Stimulated activated naive CD8-positive, alpha-beta T cell treated with anti-CD3 and anti-CD28 coated beads, Interleukin-15, amount 100 ng/mL, for 72 hours (primary cell): ENCODE measurements around the gene RHOBTB1.

ENCODE experiments used
- ATAC-seq: fragments of 150-1000 bp; cut with Tn5 transposase; 2 replicates; pipeline ENCODE4 v1.10.0; 2021; ENCODE audit warnings: mild to moderate bottlenecking, moderate library complexity
- DNase-seq, 2 donors: peaks; one replicate each; pipeline ENCODE4 v3.0.0; 2021 to 2022
- H3K27ac Mint-ChIP-seq, 2 donors: one replicate each; pipeline ENCODE4 v1.8.0; 2022; ENCODE audit warnings: mild to moderate bottlenecking in 2 of 2, mixed read lengths in 2 of 2, moderate library complexity in 2 of 2
- H3K27me3 Mint-ChIP-seq: one replicate; pipeline ENCODE4 v1.8.0; 2022; ENCODE audit warnings: mixed read lengths
- H3K4me1 Mint-ChIP-seq: one replicate; pipeline ENCODE4 v1.8.0; 2022; ENCODE audit warnings: mild to moderate bottlenecking, mixed read lengths
- H3K4me3 Mint-ChIP-seq, 2 donors: one replicate each; pipeline ENCODE4 v1.8.0; 2022; ENCODE audit warnings: mild to moderate bottlenecking in 2 of 2, mixed read lengths in 2 of 2, moderate library complexity in 1 of 2
- H3K9me3 Mint-ChIP-seq, 2 donors: one replicate each; pipeline ENCODE4 v1.8.0; 2022; ENCODE audit warnings: mixed read lengths in 2 of 2

Gene RHOBTB1, protein sequence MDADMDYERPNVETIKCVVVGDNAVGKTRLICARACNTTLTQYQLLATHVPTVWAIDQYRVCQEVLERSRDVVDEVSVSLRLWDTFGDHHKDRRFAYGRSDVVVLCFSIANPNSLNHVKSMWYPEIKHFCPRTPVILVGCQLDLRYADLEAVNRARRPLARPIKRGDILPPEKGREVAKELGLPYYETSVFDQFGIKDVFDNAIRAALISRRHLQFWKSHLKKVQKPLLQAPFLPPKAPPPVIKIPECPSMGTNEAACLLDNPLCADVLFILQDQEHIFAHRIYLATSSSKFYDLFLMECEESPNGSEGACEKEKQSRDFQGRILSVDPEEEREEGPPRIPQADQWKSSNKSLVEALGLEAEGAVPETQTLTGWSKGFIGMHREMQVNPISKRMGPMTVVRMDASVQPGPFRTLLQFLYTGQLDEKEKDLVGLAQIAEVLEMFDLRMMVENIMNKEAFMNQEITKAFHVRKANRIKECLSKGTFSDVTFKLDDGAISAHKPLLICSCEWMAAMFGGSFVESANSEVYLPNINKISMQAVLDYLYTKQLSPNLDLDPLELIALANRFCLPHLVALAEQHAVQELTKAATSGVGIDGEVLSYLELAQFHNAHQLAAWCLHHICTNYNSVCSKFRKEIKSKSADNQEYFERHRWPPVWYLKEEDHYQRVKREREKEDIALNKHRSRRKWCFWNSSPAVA

GRCh38 chr10:60944058-60944909, at the start of gene RHOBTB1:
Gene RHOBTB1, minus strand, starts transcription at chr10:60944185. Its CDS starts 32,643 bp downstream, at chr10:60911542.
- DNase-seq (peak; percentile 15 to 19), ATAC-seq (peak; percentile 65)
- no peaks in the 10 kb centered on the region for H3K9me3 Mint-ChIP-seq
- peak within 1 kb of the TSS; percentile 72 to 85 for H3K4me3 Mint-ChIP-seq
- peaks cover 89% of the 10 kb centered on the region for H3K27me3 Mint-ChIP-seq
- peaks cover 19% of the 10 kb centered on the region for H3K4me1 Mint-ChIP-seq
- H3K27ac Mint-ChIP-seq, result no peak within 1 kb of the TSS

DNA sequence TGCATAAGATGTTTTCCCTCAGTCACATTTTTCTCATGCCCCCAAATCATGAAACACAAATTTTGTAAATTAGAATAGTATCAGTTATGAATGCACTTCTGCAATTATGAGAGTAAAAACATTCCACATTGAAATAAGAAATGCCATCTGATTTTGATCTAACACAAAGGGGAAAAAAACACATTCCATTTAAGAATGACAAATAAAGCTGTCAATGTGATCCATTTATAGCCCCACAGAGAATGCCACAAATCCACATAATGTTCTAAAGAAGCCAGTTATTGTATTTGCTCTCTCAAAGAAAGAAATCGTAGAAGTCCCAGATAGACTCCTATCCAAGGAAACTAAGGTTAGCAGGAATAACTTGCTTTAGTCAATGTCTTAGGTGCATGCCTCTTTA, 48.7 kb upstream of the RHOBTB1 start:
- Mint-ChIP-seq H3K27ac (no peak overlapping the region), H3K9me3 (no peaks in the 10 kb centered on the region), H3K4me1 (no peaks in the 10 kb centered on the region), H3K4me3 (no peak overlapping the region), H3K27me3 (peaks cover 8% of the 10 kb centered on the region)
- no peak for DNase-seq
- ATAC-seq, result no peak

DNA sequence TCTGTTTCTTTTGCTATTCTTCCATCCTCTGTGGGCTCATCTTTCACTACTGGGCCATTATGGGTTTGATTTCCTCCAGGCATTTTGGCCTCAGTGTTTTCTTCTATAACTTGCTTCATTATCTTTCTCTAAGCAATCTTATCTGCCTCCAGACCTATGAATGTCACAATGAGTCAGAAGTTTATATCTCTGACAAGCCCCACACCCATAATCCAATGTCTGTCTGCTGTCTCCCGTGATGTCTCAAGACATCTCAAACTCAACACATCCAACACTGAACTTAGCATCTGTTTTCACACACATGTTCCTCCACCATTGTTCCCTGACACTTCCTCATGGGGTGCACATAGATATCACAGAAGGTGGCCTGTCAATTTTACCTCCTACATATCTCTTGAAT, 46.7 kb upstream of the RHOBTB1 start:
- Mint-ChIP-seq H3K9me3 (no peaks in the 10 kb centered on the region), H3K4me3 (no peak overlapping the region), H3K27me3 (peaks cover 16% of the 10 kb centered on the region), H3K4me1 (no peaks in the 10 kb centered on the region), H3K27ac (no peak overlapping the region)
- ATAC-seq, result no peak
- no peak for DNase-seq

- Mint-ChIP-seq H3K4me3 (no peak overlapping the region), H3K9me3 (no peaks in the 10 kb centered on the region), H3K27me3 (peaks cover 16% of the 10 kb centered on the region), H3K27ac (no peak overlapping the region), H3K4me1 (no peaks in the 10 kb centered on the region)
- ATAC-seq (peak; percentile 37), DNase-seq (no peak)
These were observed 45.5 kb upstream of the RHOBTB1 start for GRCh38 chr10:60989400-60989876.

GRCh38 chr10:60986791-60987190, 42.8 kb upstream of the RHOBTB1 start:
- Mint-ChIP-seq H3K27ac (no peak overlapping the region), H3K4me3 (no peak overlapping the region), H3K9me3 (no peaks in the 10 kb centered on the region), H3K4me1 (no peaks in the 10 kb centered on the region), H3K27me3 (peaks cover 16% of the 10 kb centered on the region)
- no peak for ATAC-seq
- DNase-seq, result no peak

DNA sequence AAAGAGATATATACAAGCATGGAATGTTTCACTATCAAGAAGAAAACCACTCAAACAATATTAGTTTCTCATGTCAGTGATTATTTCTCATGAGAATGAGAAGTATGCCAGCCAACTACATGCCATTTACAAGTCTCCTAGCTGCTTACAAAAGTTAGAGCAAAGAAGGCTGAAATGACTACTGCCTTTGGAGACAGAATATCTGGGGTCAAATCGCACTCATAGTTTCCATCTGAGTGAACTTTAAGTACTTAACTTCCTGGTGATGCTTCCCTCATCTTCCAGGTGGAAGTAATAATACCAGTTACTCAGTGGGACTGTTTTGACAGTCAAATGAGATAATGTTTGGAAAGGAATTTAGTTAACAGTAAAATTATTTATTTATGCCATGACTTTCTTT, 42.0 kb upstream of the RHOBTB1 start:
- ATAC-seq, result no peak
- H3K27ac Mint-ChIP-seq, result no peak overlapping the region

DNA sequence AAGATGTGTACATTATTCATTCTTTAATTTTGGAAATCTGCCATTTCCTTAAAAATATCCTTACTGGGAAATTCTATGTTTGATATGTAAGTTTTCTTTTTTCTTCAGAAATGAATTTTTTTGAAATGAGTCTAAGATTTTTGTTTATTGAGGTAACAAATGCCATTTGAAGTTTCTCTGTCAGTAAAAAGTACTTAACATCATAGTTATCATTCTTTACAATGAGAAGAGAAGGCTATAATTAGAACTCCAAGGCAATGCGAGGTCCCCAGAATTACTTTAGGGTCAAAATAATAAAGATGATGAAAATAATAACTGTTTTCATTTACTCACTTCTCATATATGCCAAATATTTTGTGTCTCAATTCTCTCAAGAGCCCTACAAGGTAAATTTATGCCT, 37.0 kb upstream of the RHOBTB1 start:
- DNase-seq (no peak), ATAC-seq (no peak)
- Mint-ChIP-seq H3K27me3 (peaks cover under 1% of the 10 kb centered on the region), H3K4me1 (no peaks in the 10 kb centered on the region), H3K4me3 (no peak overlapping the region), H3K27ac (no peak overlapping the region), H3K9me3 (no peaks in the 10 kb centered on the region)

More for the DNA sequence above, 42.0 kb upstream of the RHOBTB1 start:
- H3K4me3 Mint-ChIP-seq, result no peak overlapping the region
- DNase-seq, result no peak
- no peaks in the 10 kb centered on the region for H3K9me3 Mint-ChIP-seq
- peaks cover 14% of the 10 kb centered on the region for H3K27me3 Mint-ChIP-seq
- no peaks in the 10 kb centered on the region for H3K4me1 Mint-ChIP-seq

DNA sequence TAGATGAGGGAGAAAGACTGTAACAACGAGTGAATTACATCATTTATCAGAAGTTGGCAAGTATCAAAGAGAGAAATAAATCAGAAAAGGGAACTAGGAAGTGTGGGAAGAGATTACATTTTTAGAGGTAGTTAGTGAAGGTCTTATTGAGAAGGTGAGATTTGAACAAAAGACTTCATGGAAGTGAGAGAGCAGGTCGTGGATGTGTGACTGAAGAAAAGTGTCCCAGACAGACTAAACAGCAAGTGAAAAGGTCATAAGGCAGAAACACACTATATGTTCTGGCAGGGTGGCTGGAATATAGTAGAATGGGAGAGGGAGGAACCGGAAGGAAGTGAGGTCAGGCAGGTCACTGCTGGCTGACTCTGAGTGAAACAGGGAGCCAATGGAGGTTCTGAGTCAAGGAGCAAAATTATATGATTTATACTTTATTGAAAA, 35.7 kb upstream of the RHOBTB1 start:
- H3K9me3 Mint-ChIP-seq, result no peaks in the 10 kb centered on the region
- ATAC-seq, result no peak
- no peak overlapping the region for H3K4me3 Mint-ChIP-seq

DNA sequence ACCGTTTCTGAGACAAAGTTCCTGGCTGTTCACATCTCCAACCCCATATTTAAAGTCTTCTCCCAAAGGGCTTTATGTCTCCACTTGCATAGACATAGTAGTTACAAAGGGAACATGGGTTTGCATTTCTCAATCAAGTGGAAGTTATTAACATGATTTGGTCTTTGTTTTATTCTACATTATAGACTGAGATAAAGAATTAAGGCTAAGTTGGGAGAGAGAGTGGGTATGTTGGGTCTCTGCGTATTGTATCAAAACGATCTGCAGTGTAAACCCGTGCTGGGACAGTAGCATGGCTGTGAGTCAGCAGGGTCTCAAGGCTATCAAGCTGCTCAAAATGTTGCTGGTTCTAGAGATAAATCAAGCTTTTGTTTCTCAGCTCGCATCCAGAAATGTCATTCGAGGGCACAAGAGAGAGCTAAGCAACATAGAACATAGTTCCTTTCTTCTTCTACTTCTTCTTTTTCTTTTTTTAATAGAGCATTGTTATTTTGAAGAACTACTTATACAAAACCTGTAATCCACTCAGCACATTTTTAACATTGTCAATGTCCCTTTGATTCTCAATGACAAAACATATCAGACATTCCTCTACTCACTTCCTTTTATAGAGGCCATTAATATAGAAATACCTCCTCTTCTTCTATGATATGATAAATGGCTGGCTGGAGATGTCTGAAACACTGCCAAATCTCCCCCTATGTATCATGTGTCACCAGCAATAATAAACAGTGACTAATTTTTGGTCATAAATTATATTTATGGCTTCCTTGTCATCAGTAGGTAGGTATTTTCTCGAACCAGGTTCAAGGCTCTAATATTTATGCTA, 34.5 kb upstream of the RHOBTB1 start:
- Mint-ChIP-seq H3K4me3 (no peak overlapping the region), H3K27me3 (peaks cover 8% of the 10 kb centered on the region), H3K27ac (no peak overlapping the region), H3K9me3 (no peaks in the 10 kb centered on the region), H3K4me1 (peaks cover 16% of the 10 kb centered on the region)
- ATAC-seq (no peak), DNase-seq (no peak)

More for the DNA sequence above, 35.7 kb upstream of the RHOBTB1 start:
- H3K4me1 Mint-ChIP-seq, result peaks cover 12% of the 10 kb centered on the region
- H3K27me3 Mint-ChIP-seq, result peaks cover 8% of the 10 kb centered on the region
- H3K27ac Mint-ChIP-seq, result no peak overlapping the region
- no peak for DNase-seq

DNA sequence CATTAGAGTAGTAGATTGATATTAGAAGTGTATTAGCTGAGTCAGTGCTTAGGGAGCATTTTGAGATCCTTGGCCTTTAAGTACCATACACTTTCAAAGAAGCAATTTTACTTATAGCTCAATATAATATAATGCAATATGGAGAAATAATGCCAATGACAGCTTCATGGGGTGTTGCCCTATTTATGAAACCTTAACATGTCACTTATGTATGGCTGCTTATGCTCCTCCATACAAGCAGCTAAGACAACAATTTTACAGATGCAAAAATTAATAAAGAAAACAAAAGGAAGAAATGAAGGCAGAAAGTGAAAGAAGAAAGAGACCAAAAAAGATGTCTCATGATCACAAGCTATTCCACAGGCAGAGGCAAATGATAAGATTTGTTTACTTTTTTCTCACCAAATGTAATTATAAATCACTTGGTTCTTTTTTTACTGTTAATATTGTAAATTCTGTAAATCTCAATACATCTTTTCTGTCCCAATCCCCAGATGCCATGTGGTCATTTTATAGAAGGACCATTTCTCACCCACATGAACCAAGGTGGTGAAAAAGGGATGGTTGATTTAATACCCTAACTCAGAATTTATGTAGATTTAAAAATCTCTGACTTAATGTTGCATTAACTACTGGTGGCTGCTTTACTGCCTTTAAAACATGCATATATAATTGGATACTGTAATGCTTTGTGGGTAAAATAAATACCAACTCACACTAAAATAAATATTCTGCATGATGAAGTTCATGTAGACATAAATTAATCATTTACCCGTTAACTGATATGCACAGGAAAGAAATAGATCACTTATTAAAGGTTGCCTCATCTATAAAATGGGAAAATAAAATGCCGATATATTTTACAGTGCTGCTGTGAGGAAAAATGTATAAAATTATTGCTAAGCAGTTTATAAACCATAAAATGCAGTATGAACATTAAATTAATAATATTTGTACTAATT, 33.5 kb upstream of the RHOBTB1 start:
- Mint-ChIP-seq H3K27ac (no peak overlapping the region), H3K27me3 (peaks cover 11% of the 10 kb centered on the region), H3K9me3 (no peaks in the 10 kb centered on the region), H3K4me3 (no peak overlapping the region), H3K4me1 (peaks cover 16% of the 10 kb centered on the region)
- DNase-seq (no peak), ATAC-seq (no peak)

DNA sequence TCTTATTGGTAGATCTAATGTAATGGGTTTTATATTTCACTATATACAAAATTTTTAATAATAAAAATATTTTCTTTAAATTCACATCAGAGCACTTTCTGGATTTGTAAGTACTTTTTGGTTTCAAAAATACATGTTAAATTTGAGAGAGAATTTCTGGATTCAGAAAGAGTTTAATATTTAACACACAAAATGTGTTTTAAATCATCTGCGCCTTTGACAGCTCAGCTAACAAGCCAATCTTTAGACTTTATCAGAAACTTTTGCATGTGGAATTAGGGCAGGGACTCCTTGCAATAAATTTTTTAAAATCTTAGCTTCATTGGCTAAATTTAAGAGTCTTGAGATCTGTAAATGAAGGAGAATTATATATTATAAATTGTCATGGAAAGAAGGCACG, 32.7 kb upstream of the RHOBTB1 start:
- Mint-ChIP-seq H3K4me3 (no peak overlapping the region), H3K9me3 (no peaks in the 10 kb centered on the region), H3K27me3 (peaks cover 19% of the 10 kb centered on the region), H3K4me1 (peaks cover 16% of the 10 kb centered on the region), H3K27ac (no peak overlapping the region)
- ATAC-seq, result no peak
- DNase-seq, result no peak

GRCh38 chr10:60975716-60976115, 31.7 kb upstream of the RHOBTB1 start:
- ATAC-seq (no peak), DNase-seq (no peak)
- peaks cover 16% of the 10 kb centered on the region for H3K4me1 Mint-ChIP-seq
- no peak overlapping the region for H3K27ac Mint-ChIP-seq
- no peaks in the 10 kb centered on the region for H3K9me3 Mint-ChIP-seq
- H3K4me3 Mint-ChIP-seq, result no peak overlapping the region
- H3K27me3 Mint-ChIP-seq, result peaks cover 23% of the 10 kb centered on the region

DNA sequence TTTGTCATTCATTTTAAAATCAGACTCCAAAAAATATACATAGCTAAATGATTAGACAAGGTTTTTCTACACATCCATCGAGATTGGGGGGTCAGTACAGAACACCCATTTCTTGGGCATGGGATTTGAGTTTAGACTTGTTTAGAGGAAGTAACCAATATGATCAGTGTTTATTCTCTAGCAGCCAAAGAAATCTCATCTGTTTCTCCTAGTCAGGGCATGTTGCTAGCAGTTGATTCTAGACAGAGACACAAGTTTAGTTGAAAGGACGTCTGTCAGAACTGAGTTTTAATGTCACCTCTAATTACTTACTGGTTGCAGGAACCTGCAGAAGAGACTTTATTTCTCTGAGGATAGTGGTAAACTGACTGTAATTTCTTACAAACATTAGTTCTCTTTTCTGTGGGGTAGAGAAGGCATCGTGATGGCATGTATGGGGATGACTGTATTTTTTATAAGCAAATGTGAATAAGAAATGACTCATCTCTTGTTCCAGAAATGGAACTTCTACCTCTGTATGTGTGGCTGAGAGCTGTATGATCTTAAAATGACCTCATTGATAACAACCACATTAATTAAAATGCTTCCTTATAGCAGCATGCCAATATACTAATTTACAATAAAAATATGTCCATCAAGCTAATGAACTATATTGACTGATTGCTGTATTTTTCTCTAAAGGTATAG, 30.6 kb upstream of the RHOBTB1 start:
- H3K4me3 Mint-ChIP-seq, result no peak overlapping the region
- H3K27ac Mint-ChIP-seq, result no peak overlapping the region
- peaks cover 16% of the 10 kb centered on the region for H3K4me1 Mint-ChIP-seq
- no peak for DNase-seq
- peaks cover 23% of the 10 kb centered on the region for H3K27me3 Mint-ChIP-seq
- no peaks in the 10 kb centered on the region for H3K9me3 Mint-ChIP-seq
- ATAC-seq, result peak; percentile 93
